ENCODE results near the gene PTGDR2. TPM values are rescaled to one million over a fixed set of nuclear protein-coding genes. Genes with fewer than 3 reads are reported as not detected.

PTGDR2 gene
- total and polyA plus RNA-seq, 9 of the 15 experiments (the other 6 are each of a cell fraction or from before 2014, with no cell fraction given) = 0.51 to 2.6 (median 1.6) TPM

GRCh38 chr11:60841797-60842667 lies 13.7 kb downstream of the PTGDR2 start, which contains the start of gene CCDC86 (continued):
- TF ChIP-seq SMAD3 (CRISPR knock-in tag; conservative IDR thresholded peaks at IDR 0.05) (0 out of 2 replicates have a peak, but pooled peaks have one; percentile 64), ZNF639 (CRISPR knock-in tag; conservative IDR thresholded peaks at IDR 0.05 in 1 of 2, IDR thresholded peaks at IDR 0.05 in 1 of 2) (peak in 1 of 2 experiments; percentile 70; a peak in 2 of 4 replicates), ELF1 (tag; IDR thresholded peaks at IDR 0.05) (peak; percentile 51), ZNF12 (CRISPR knock-in tag; IDR thresholded peaks at IDR 0.05) (0 out of 2 replicates have a peak, but pooled peaks have one; percentile 36), ELF4 (CRISPR knock-in tag; IDR thresholded peaks at IDR 0.05) (peak; percentile 43; the same call in 1 of the 2 replicates), ZNF274 (IDR thresholded peaks at IDR 0.05; ENCODE audit: borderline replicate concordance, low read depth, low read length) (no peak), ZHX1 (conservative IDR thresholded peaks at IDR 0.05; ENCODE audit: low read length) (peak; percentile 76; the same call in 1 of the 2 replicates), MAZ (CRISPR knock-in tag; conservative IDR thresholded peaks at IDR 0.05 in 1 of 2, IDR thresholded peaks at IDR 0.05 in 1 of 2) (peak; percentile 99), CBX5 (IDR thresholded peaks at IDR 0.05; ENCODE audit: borderline replicate concordance, low read depth) (no peak), E2F8 (IDR thresholded peaks at IDR 0.05; ENCODE audit: low read depth, partially characterized antibody) (peak; percentile 95), GTF2F1 (IDR thresholded peaks at IDR 0.05; ENCODE audit: low read depth, low read length) (0 out of 2 replicates have a peak, but pooled peaks have one; percentile 55), HBP1 (CRISPR knock-in tag; IDR thresholded peaks at IDR 0.05) (0 out of 2 replicates have a peak, but pooled peaks have one; percentile 71), MBD2 (IDR thresholded peaks at IDR 0.05; ENCODE audit: borderline replicate concordance, low read depth) (peak; percentile 91), STAT5A (IDR thresholded peaks at IDR 0.05; ENCODE audit: borderline replicate concordance, low read length) (no peak), PHB (CRISPR knock-in tag; IDR thresholded peaks at IDR 0.05) (no peak)

All from K562 (cell line).